ENCODE measurements around the gene RFX8.

The RFX8 gene

DNA sequence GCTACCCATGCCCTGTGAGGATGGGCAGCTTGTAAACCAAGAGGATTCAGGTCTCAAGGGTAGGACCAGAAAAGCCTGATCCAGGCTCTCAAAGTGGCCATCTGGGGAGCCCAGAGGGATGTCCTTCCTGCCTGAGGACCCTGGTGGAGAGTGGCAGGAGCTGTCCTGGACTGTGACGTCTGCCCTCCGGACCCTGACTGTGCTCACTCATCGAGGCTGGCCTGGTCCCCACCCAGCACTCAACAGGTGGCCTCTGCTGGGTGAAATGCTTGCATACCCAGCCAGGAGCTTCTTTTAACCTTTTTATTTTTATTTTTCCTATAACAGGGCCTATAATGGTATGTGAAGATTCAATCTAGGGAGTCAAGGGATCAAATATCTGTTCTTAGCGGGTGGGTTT lies 112.1 kb downstream of the RFX8 start:
- TF ChIP-seq ELF4 (IDR thresholded peaks at IDR 0.05) = no peak
- POLR2A ChIA-PET = interaction anchor here (0.8 to 0.9 kb wide), 2 partner anchors 12 to 13 kb away, joined by 3 read pairs; no protein-coding TSS in a partner anchor
- no peak for DNase-seq (ENCODE audit: extremely low spot score)
- CTCF ChIA-PET = interaction anchor here (0.7 to 1.9 kb wide), 4 partner anchors 9 to 23 kb away, joined by 3 to 7 read pairs (median 4); no protein-coding TSS in a partner anchor

- DNase-seq (ENCODE audit: extremely low spot score) = no peak
- ChIA-PET CTCF (interaction anchor here (1.4 to 1.9 kb wide), 3 partner anchors 9 to 20 kb away, joined by 3 to 7 read pairs (median 4); no protein-coding TSS in a partner anchor), POLR2A (interaction anchor here (0.6 to 0.9 kb wide), 3 partner anchors 12 to 54 kb away, joined by 3 read pairs; partner anchors contain the start of gene RNF149)
- no peak for TF ChIP-seq FOXM1 (IDR thresholded peaks at IDR 0.05; ENCODE audit: borderline replicate concordance)
- TF ChIP-seq SUZ12 (IDR thresholded peaks at IDR 0.05) = no peak
- TF ChIP-seq ELF4 (IDR thresholded peaks at IDR 0.05) = no peak
- no peak for TF ChIP-seq ZNF384 (IDR thresholded peaks at IDR 0.05)
- no peak for TF ChIP-seq FOXA1 (IDR thresholded peaks at IDR 0.05)
- no peak for TF ChIP-seq HDGF (IDR thresholded peaks at IDR 0.05; ENCODE audit: borderline replicate concordance)
- TF ChIP-seq L3MBTL2 (conservative IDR thresholded peaks at IDR 0.05) = no peak
- no peak for TF ChIP-seq FOXK2 (IDR thresholded peaks at IDR 0.05)
- TF ChIP-seq TARDBP (IDR thresholded peaks at IDR 0.05) = no peak
- TF ChIP-seq BHLHE40 (IDR thresholded peaks at IDR 0.05; ENCODE audit: borderline replicate concordance) = no peak
- no peak for TF ChIP-seq SP1 (IDR thresholded peaks at IDR 0.05)
- no peak for TF ChIP-seq PKNOX1 (IDR thresholded peaks at IDR 0.05)
- TF ChIP-seq ARNT (IDR thresholded peaks at IDR 0.05) = no peak
- no peak for TF ChIP-seq LEF1 (IDR thresholded peaks at IDR 0.05; ENCODE audit: borderline replicate concordance)
- no peak for TF ChIP-seq CTBP1 (IDR thresholded peaks at IDR 0.05; ENCODE audit: borderline replicate concordance)
- no peak for TF ChIP-seq NFRKB (IDR thresholded peaks at IDR 0.05)
Observed at GRCh38 chr2:101362316-101362715, 112.6 kb downstream of the RFX8 start.

DNA sequence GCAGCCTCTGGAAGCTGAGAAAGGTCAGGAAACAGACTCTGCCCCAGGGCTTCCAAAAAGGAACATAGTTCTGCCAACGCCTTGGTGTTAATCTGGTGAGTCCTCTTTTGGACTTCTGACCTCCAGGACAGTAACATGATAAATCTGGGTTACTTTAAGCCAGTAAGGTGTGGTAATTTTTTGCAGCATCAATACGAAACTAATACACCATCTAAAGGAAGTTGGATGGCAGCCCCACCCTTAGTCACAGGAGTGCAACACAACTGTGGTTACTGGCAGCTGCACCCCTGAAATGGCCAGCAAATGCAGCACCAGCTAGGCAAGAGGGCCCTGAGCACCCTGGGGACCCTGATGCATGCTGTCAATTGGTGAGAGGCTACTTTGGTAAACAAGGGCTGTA lies 113.4 kb downstream of the RFX8 start:
- no peak for TF ChIP-seq FOXK2 (IDR thresholded peaks at IDR 0.05)
- TF ChIP-seq FOXA1 (IDR thresholded peaks at IDR 0.05) = no peak
- no peak for TF ChIP-seq SUZ12 (IDR thresholded peaks at IDR 0.05)
- TF ChIP-seq ARNT (IDR thresholded peaks at IDR 0.05) = no peak
- no peak for TF ChIP-seq BHLHE40 (IDR thresholded peaks at IDR 0.05; ENCODE audit: borderline replicate concordance)
- no peak for DNase-seq (ENCODE audit: extremely low spot score)
- CTCF ChIA-PET = interaction anchor here (1.8 to 1.9 kb wide), 2 partner anchors 11 to 19 kb away, joined by 4 to 7 read pairs; no protein-coding TSS in a partner anchor
- POLR2A ChIA-PET = interaction anchor here (0.6 to 0.9 kb wide), 2 partner anchors 12 to 53 kb away, joined by 3 read pairs; partner anchors contain the start of gene RNF149

- TF ChIP-seq SUZ12 (IDR thresholded peaks at IDR 0.05) (no peak), ELF4 (IDR thresholded peaks at IDR 0.05) (no peak), FOXA1 (IDR thresholded peaks at IDR 0.05) (no peak), HDGF (IDR thresholded peaks at IDR 0.05; ENCODE audit: borderline replicate concordance) (no peak), TARDBP (IDR thresholded peaks at IDR 0.05) (no peak), PKNOX1 (IDR thresholded peaks at IDR 0.05) (no peak), ZNF384 (IDR thresholded peaks at IDR 0.05) (no peak), LEF1 (IDR thresholded peaks at IDR 0.05; ENCODE audit: borderline replicate concordance) (no peak), CTBP1 (IDR thresholded peaks at IDR 0.05; ENCODE audit: borderline replicate concordance) (no peak), BHLHE40 (IDR thresholded peaks at IDR 0.05; ENCODE audit: borderline replicate concordance) (no peak), ARNT (IDR thresholded peaks at IDR 0.05) (no peak), FOXM1 (IDR thresholded peaks at IDR 0.05; ENCODE audit: borderline replicate concordance) (no peak), FOXK2 (IDR thresholded peaks at IDR 0.05) (no peak), NFRKB (IDR thresholded peaks at IDR 0.05) (no peak), L3MBTL2 (conservative IDR thresholded peaks at IDR 0.05) (no peak), SP1 (IDR thresholded peaks at IDR 0.05) (no peak)
- DNase-seq (ENCODE audit: extremely low spot score) = no peak
- ChIA-PET CTCF (interaction anchor here (1.9 kb wide), 1 partner anchor 19 kb away, joined by 7 read pairs; no protein-coding TSS in a partner anchor), POLR2A (no interaction called here)
Observed at GRCh38 chr2:101361121-101361520, 113.8 kb downstream of the RFX8 start.

DNA sequence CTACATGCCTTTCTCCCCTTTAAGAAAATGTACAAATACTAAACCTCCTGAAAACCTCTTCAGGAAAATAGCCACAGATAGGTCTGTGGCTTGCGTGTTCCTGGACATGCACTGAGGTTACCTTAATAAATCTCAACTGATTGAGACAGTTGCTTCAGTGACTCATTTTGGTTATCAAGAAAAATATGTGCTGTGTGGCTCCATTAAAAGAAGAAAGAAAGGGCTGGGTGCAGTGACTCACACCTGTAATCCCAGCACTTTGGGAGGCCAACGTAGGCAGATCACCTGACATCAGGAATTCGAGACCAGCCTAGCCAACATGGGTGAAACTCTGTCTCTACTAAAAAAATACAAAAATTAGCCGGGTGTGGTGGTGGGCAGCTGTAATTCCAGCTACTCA lies 114.7 kb downstream of the RFX8 start:
- CTCF ChIA-PET = no interaction called here

More for the DNA sequence above, 114.7 kb downstream of the RFX8 start:
- DNase-seq (ENCODE audit: extremely low spot score) = no peak
- TF ChIP-seq NFRKB (IDR thresholded peaks at IDR 0.05) (no peak), ARNT (IDR thresholded peaks at IDR 0.05) (no peak), BHLHE40 (IDR thresholded peaks at IDR 0.05; ENCODE audit: borderline replicate concordance) (no peak), ZNF384 (IDR thresholded peaks at IDR 0.05) (no peak), FOXA1 (IDR thresholded peaks at IDR 0.05) (no peak), TARDBP (IDR thresholded peaks at IDR 0.05) (no peak), CTBP1 (IDR thresholded peaks at IDR 0.05; ENCODE audit: borderline replicate concordance) (no peak), SUZ12 (IDR thresholded peaks at IDR 0.05) (no peak), L3MBTL2 (conservative IDR thresholded peaks at IDR 0.05) (no peak), PKNOX1 (IDR thresholded peaks at IDR 0.05) (no peak), ELF4 (IDR thresholded peaks at IDR 0.05) (no peak), LEF1 (IDR thresholded peaks at IDR 0.05; ENCODE audit: borderline replicate concordance) (no peak), FOXK2 (IDR thresholded peaks at IDR 0.05) (no peak), SP1 (IDR thresholded peaks at IDR 0.05) (no peak)
- POLR2A ChIA-PET = no interaction called here
